HG03039 (cell line): Measurements from ENCODE around the gene PPT1.
"Not testable (repeated sequence)": the region's sequence is repeated elsewhere in the genome, so short reads cannot be mapped to it uniquely, and the experiment has no call there.

Experiments
- ATAC-seq: cut with Tn5 transposase; IDR thresholded peaks from one replicate; pipeline ENCODE4 v1.9.1; 2021; ENCODE audit warnings: mild to moderate bottlenecking, moderate library complexity; ENCODE audit not compliant: unreplicated experiment

Gene PPT1

GRCh38 chr1:40092706-40093639 is 4.1 kb downstream of the PPT1 start:
- no peak for ATAC-seq

- ATAC-seq = no peak
Measured at GRCh38 chr1:40092241-40092640, 4.8 kb downstream of the PPT1 start.

DNA sequence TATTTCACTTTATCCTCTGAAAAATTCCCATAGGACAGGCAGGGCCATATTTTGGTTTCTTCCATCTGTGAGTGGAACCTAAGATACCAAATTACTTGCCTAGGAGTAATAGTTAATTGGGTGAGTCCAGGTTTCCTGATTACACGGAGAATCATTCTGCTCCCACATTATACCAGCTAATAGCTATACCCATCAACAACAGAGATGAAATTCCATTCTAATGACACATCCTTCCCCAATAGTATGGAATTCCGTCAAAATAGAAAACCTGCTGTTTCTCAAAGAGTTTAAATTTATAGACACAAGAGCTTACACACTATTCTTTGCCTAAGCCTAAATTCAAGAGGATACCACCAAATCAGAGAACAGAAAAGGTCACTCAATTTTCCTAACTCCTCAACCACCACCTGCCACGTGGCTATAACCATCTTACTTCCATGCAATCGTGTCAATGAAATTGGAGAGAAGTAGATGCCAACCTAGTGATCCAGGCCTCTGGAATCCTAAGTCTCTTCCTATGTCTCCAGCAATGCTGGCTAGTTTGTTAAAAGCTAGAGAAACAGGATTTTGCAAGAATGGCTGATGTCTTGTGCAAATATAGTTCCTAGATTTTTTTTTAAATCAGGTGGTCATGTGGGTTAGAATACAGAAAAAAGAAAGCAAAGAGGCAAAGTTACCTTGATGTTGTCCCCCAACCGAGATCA is 6.2 kb downstream of the PPT1 start:
- no peak for ATAC-seq

- ATAC-seq = not testable (repeated sequence)
Measured at GRCh38 chr1:40084750-40085149, 12.3 kb downstream of the PPT1 start.

DNA sequence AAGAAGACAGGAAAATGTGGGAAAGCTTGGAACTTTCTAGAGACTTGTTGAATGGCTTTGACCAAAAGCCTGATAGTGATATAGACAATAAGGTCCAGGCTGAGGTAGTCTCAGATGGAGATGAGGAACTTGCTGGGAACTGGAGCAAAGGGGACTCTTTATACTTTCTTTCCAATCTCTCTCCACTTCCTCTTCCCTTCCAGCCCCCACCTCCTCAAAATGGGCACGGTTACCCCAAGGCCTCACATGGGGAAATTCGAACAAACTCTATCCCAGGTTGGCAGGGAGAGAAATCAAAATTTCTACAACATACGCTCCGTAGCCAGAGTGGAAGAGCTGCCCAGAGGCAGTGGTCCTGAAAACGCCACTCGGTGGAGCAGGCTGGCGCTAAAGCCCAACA is 15.2 kb downstream of the PPT1 start:
- ATAC-seq = no peak

GRCh38 chr1:40079774-40080400 is 17.2 kb downstream of the PPT1 start:
- ATAC-seq = no peak

DNA sequence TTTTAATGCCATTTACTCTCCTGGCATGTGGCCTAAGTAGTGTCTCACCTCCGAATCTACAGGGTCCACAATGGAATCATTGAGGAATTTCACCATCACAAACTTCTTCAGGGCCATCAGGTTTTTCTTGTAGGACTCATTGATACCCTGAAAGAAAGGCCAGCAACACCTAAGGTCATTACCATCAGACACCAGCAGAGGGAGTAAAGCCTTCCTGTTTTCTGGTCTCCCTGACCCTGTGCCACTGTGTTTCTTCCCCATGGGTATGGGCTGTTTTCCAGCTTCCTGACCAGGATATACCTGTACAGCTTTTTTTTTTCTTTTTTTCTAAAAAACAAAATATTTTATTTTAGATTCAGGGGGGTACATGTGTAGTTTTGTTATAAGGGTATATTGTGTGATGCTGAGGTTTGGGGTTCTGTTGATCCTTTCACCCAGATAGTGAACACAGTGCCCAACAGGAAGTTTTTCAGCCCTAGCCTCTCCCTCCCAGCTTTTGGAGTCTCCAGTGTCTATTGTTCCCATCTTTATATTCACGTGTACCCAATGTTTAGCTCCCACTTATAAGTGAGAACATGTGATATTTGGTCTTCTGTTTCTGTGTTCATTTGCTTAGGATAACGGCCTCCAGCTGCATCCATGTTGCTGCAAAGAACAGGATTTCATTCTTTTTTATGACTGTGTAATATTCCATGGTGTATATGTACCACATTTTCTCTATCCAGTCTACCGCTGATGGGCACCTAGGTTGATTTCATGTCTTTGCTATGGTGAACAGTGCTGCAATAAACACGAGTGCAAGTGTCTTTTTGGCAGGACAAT is 18.3 kb downstream of the PPT1 start:
- ATAC-seq = no peak

DNA sequence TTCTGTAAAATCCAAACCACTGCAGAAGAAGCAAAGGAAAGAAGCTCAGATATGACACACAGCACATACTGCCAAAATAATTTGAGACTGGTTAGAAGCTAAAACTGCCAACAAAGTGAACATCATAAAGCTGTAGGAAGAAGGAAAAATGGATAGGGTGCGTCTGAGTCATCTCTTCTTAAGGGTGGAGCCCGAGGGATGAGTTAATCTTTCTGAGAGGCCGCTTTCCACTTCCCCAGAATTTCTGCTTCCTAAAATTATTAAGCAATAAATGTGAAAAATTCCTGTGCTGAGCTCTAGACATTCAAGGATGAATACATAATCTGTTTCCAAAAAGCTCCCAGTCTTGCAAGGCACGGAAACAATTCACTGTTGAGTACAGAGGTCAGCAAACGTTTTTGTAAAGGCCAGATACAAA is 20.1 kb downstream of the PPT1 start:
- no peak for ATAC-seq

- ATAC-seq = no peak
Measured at GRCh38 chr1:40075266-40075665, 21.8 kb downstream of the PPT1 start.

GRCh38 chr1:40073062-40073461 is 24.0 kb downstream of the PPT1 start:
- no peak for ATAC-seq

DNA sequence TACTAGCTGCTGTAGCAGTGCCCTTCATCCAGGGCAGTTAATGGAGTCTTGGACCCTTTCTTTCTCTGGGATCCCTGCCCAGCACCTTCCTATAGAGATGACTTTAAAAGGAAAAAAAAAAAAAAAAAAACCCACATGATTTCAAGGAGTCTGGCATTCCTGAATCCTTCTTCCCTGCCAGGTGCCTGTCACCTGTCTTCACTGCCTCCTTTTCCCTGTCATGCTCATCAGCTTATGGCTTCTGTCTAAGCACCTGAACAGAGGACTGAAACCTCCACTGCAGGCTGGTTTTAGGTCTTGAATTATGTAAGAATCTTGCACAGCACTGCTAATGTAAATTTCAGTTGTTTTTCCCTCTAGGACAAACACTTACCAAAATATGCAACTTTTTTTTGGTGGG is 24.9 kb downstream of the PPT1 start:
- ATAC-seq = no peak

DNA sequence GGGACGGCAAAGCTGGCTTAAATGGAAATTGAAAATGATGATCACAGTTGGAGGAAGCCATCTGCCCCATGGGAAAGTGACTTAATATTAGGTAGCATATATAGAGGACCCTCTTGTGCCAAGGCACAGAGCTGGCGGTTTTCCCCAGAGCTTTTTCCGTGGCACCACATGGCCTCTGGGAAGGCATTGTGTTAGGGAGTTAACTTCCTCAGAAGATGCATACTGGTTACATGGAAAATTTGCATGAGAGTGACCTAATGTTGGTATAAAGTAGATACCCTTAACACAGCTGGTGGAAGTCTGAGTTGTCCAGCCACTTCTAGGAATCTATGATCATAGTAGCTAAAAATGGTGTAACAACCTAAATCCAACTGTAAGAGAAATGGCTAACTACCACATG is 29.2 kb downstream of the PPT1 start:
- no peak for ATAC-seq

DNA sequence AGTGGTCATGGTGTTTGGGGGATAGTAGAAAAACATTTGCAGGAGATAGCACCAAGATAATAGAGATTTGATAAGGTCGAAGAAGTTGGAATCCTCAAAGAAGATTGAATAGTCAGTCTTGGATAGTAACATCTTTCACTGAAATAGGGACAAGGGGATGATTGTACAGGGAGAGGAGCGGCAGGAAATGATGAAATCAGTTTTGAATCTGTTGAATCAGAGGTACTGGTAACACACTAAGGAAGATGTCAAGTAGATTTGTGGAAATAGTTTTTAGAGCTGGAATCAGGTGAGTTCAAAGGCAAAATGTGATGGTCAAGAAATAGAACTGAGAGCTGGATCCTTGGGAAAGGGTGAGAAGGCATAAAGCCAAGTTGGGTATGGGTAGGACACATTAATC is 30.0 kb downstream of the PPT1 start:
- no peak for ATAC-seq

- peak; percentile 70 for ATAC-seq
Measured at GRCh38 chr1:40064797-40065499, 32.1 kb downstream of the PPT1 start.

GRCh38 chr1:40059960-40060750 is 36.9 kb downstream of the PPT1 start:
- ATAC-seq = no peak

DNA sequence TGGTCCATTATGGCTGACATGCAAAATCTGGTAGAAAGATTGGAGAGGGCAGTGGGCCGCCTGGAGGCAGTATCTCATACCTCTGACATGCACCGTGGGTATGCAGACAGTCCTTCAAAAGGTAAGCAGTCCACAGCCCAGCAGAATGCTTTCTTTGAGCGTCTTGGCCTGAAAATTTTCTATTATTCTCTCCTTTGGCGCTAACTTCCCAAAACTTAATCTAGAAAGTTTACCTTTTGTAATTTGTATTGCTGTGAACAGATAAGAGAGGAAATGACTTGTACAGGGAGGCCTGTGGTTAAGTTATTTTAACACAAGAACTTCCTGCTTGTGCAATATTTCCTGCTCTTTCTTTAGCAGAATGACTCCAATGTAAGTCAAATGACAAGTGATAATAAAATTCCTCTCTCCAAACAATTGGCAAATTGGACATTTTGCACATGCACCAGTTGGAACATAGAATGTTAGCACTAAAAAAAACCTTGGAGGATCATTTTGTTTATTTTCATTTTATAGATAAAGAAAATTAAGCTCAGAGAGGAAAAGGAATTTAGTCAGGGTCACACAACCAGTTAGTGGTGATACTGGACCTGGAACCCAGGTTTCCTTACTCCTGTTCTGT is 37.6 kb downstream of the PPT1 start:
- no peak for ATAC-seq

- ATAC-seq = no peak
Measured at GRCh38 chr1:40058453-40059337, 38.4 kb downstream of the PPT1 start.

GRCh38 chr1:40058097-40058452 is 39.0 kb downstream of the PPT1 start:
- no peak for ATAC-seq
